Liver (tissue), 9 donors: ENCODE data around the gene OPN4. TPM values are rescaled to one million over a fixed set of nuclear protein-coding genes. Genes with fewer than 3 reads are reported as not detected.

Source experiments
- DNase-seq: peaks from one replicate; pipeline ENCODE4 v3.0.0-alpha.2; 2017; ENCODE audit warnings: low spot score
- H3K27ac ChIP-seq, 2 donors: one replicate each; pipeline ENCODE4 v1.7.0; 2013; ENCODE audit warnings: inconsistent platforms in 2 of 2, low read length in 2 of 2, control low read depth in 1 of 2, low read depth in 1 of 2, mild to moderate bottlenecking in 1 of 2
- H3K27me3 ChIP-seq, 4 donors: one replicate each; pipeline versions ENCODE4 v1.6.1 to v1.7.0; 2013; ENCODE audit warnings: low read length in 3 of 4, inconsistent platforms in 1 of 4, mild to moderate bottlenecking in 1 of 4, moderate library complexity in 1 of 4; ENCODE audit not compliant: control insufficient read depth in 4 of 4, insufficient read depth in 4 of 4
- H3K36me3 ChIP-seq, 4 donors: one replicate each; pipeline versions ENCODE4 v1.6.1 to v1.7.0; 2013; ENCODE audit warnings: low read length in 3 of 4, mild to moderate bottlenecking in 3 of 4, low read depth in 1 of 4, moderate library complexity in 1 of 4; ENCODE audit not compliant: control insufficient read depth in 4 of 4, insufficient read depth in 3 of 4
- H3K4me1 ChIP-seq, 4 donors: one replicate each; pipeline versions ENCODE4 v1.6.1 to v1.7.0; 2013; ENCODE audit warnings: low read length in 3 of 4, mild to moderate bottlenecking in 3 of 4, moderate library complexity in 1 of 4; ENCODE audit not compliant: control insufficient read depth in 4 of 4, insufficient read depth in 4 of 4
- H3K4me3 ChIP-seq, 3 donors: one replicate each; pipeline versions ENCODE4 v1.6.1 to v1.7.0; 2013; ENCODE audit warnings: low read length in 3 of 3, control low read depth in 1 of 3, low read depth in 1 of 3, mild to moderate bottlenecking in 1 of 3
- H3K9ac ChIP-seq, 2 donors: one replicate each; pipeline ENCODE4 v1.7.0; 2013; ENCODE audit warnings: low read length in 2 of 2, mild to moderate bottlenecking in 2 of 2, moderate library complexity in 2 of 2, control low read depth in 1 of 2, low read depth in 1 of 2
- H3K9me3 ChIP-seq, 4 donors: one replicate each; pipeline versions ENCODE4 v1.6.1 to v1.7.0; 2013; ENCODE audit warnings: low read length in 3 of 4; ENCODE audit not compliant: control insufficient read depth in 4 of 4
- ATF3 ChIP-seq: IDR thresholded peaks from 2 replicates; pipeline ENCODE4 v1.6.1; 2016; ENCODE audit warnings: antibody characterized with exemption
- CTCF ChIP-seq: fragments of 150-350 bp; IDR thresholded peaks from 2 replicates; pipeline ENCODE4 v1.5.1; 2017; ENCODE audit warnings: improper control_type of control experiment, low read depth, low read length; ENCODE audit not compliant: missing input control
- EGR1 ChIP-seq, 2 donors: IDR thresholded peaks; 2 replicates each; pipeline ENCODE4 v1.6.1; 2016 to 2018; ENCODE audit warnings: antibody characterized with exemption in 2 of 2, low read depth in 2 of 2
- HNF4A ChIP-seq, 2 donors: conservative IDR thresholded peaks; 2 replicates each; pipeline ENCODE4 v1.6.1; 2016; ENCODE audit warnings: antibody characterized with exemption in 2 of 2, mild to moderate bottlenecking in 2 of 2
- JUND ChIP-seq, 2 donors: IDR thresholded peaks; 2 replicates each; pipeline ENCODE4 v1.6.1; 2016; ENCODE audit warnings: antibody characterized with exemption in 2 of 2
- MAX ChIP-seq: IDR thresholded peaks from 2 replicates; pipeline ENCODE4 v1.6.1; 2016; ENCODE audit warnings: antibody characterized with exemption
- NR2F2 ChIP-seq: IDR thresholded peaks from 2 replicates; pipeline ENCODE4 v1.6.1; 2016; ENCODE audit warnings: antibody characterized with exemption
- RAD21 ChIP-seq, 2 donors: IDR thresholded peaks; 2 replicates each; pipeline ENCODE4 v1.6.1; 2016; ENCODE audit warnings: antibody characterized with exemption in 2 of 2, mild to moderate bottlenecking in 2 of 2
- REST ChIP-seq: IDR thresholded peaks from 2 replicates; pipeline ENCODE4 v1.6.1; 2016; ENCODE audit warnings: antibody characterized with exemption, mild to moderate bottlenecking
- WGBS: extraction: QIAGEN DNeasy Blood & Tissue Kit; methylation state at CpG from one replicate; pipeline ENCODE4 v1.1.7; 2013; 5-methylcytosine and 5-hydroxymethylcytosine counted together
- polyA plus RNA-seq, 2 donors: library from polyadenylated mRNA; stranded (reverse) in 1 of 2; unstranded in 1 of 2; fragments of 200-250 nt in 1 of 2; fragments of >200 nt in 1 of 2; fragmentation: Nextera tagmentation in 1 of 2; extraction: Ambion mirVana in 1 of 2; gene quantifications; one replicate each; pipeline versions ENCODE4 v1.2.1 to v1.2.3, GENCODE V29; 2013 to 2015
- total RNA-seq, 2 donors: library from RNA; depleted of rRNA; stranded (reverse); fragments of >200 nt; gene quantifications; one replicate each; pipeline ENCODE4 v1.2.3, GENCODE V29; 2014
- donor health status: healthy.
- donor health status: healthy.
- donor health status: healthy.
- donor health status: healthy.
- donor health status: healthy.

Gene OPN4
- total and polyA plus RNA-seq, 4 donors, result not detected

GRCh38 chr10:86693275-86693674 is 38.9 kb downstream of the OPN4 start:
- Histone ChIP-seq H3K27ac (no peak overlapping the region), H3K36me3 (no peaks in the 10 kb centered on the region), H3K27me3 (no peaks in the 10 kb centered on the region), H3K4me3 (no peak overlapping the region), H3K9ac (no peak overlapping the region), H3K4me1 (peaks cover 0 to 2% (median 0%) of the 10 kb centered on the region in 4 donors), H3K9me3 (no peaks in the 10 kb centered on the region)
- 90% methylated on average over 2 of the region's 2 CpGs for WGBS
- TF ChIP-seq ATF3 (no peak), REST (no peak), MAX (no peak), NR2F2 (no peak), CTCF (no peak), JUND (IDR thresholded peaks at IDR 0.05) (no peak), HNF4A (conservative IDR thresholded peaks at IDR 0.05) (no peak)
- no peak for DNase-seq

- Histone ChIP-seq H3K27me3 (no peaks in the 10 kb centered on the region), H3K9ac (no peak overlapping the region), H3K36me3 (no peaks in the 10 kb centered on the region), H3K4me3 (no peak overlapping the region), H3K9me3 (no peaks in the 10 kb centered on the region), H3K4me1 (no peaks in the 10 kb centered on the region), H3K27ac (no peak overlapping the region)
- WGBS, result 38% methylated on average over 10 of the region's 10 CpGs
- TF ChIP-seq CTCF, result peak; percentile 54
- TF ChIP-seq EGR1 (IDR thresholded peaks at IDR 0.05; ENCODE audit: low read depth in 2 of 2), result no peak
- TF ChIP-seq RAD21 (IDR thresholded peaks at IDR 0.05), result peak; percentile 70 to 82
- DNase-seq, result no peak
Observed at GRCh38 chr10:86693721-86694369, 39.5 kb downstream of the OPN4 start.
